Measurements from ENCODE around the gene SLC12A8.

- TF ChIP-seq CHD4 (IDR thresholded peaks at IDR 0.05; ENCODE audit: insufficient read depth, insufficient replicate concordance, low read depth, low read length, poor library complexity, severe bottlenecking) (no peak), TEAD4 (IDR thresholded peaks at IDR 0.05; ENCODE audit: low read length) (no peak), TEAD4 (CRISPR knock-in tag; IDR thresholded peaks at IDR 0.05; ENCODE audit: borderline replicate concordance) (no peak), NRF1 (conservative IDR thresholded peaks at IDR 0.05 in 1 of 2, IDR thresholded peaks at IDR 0.05 in 1 of 2) (no peak), CTCF (IDR thresholded peaks at IDR 0.05 in 2 of 3, conservative IDR thresholded peaks at IDR 0.05 in 1 of 3; ENCODE audit: insufficient read depth in 2 of 3, low read depth in 1 of 3, low read length in 3 of 3) (no peak), PRDM10 (IDR thresholded peaks at IDR 0.05; ENCODE audit: partially characterized antibody) (no peak), RAD21 (CRISPR knock-in tag; conservative IDR thresholded peaks at IDR 0.05 in 1 of 2, IDR thresholded peaks at IDR 0.05 in 1 of 2) (no peak), TFAM (CRISPR knock-in tag; conservative IDR thresholded peaks at IDR 0.05) (no peak), BACH1 (tag; IDR thresholded peaks at IDR 0.05) (no peak), MNT (conservative IDR thresholded peaks at IDR 0.05) (no peak), ZNF780A (CRISPR knock-in tag; IDR thresholded peaks at IDR 0.05) (no peak), RFX1 (IDR thresholded peaks at IDR 0.05) (no peak)
These were observed 64.3 kb downstream of the SLC12A8 start for GRCh38 chr3:125148016-125148812.
